Gastroesophageal sphincter (tissue), 3 donors: ENCODE data around the gene FAM72D.
"Not testable (repeated sequence)": the region's sequence is repeated elsewhere in the genome, so short reads cannot be mapped to it uniquely, and the experiment has no call there.

ENCODE experiments used
- EP300 ChIP-seq: sonication (generic); formaldehyde crosslinking; IDR thresholded peaks from one replicate; pipeline ENCODE4 v1.6.1; 2017; ENCODE audit warnings: antibody characterized with exemption, mild to moderate bottlenecking
- POLR2A ChIP-seq, 2 donors: fragments of 450-650 bp; IDR thresholded peaks; one replicate each; pipeline ENCODE4 v1.6.1; 2017; ENCODE audit warnings: antibody characterized with exemption in 2 of 2, mild to moderate bottlenecking in 2 of 2, moderate library complexity in 1 of 2
- TF ChIP-seq, protein P1 (sequence below), 4 experiments: fragments of 200-600 bp in 2 of 4; fragments of 450-650 bp in 2 of 4; sonication (generic) in 1 of 4; IDR thresholded peaks; one replicate each; pipeline ENCODE4 v1.5.1; 2017 to 2019; ENCODE audit warnings: antibody characterized with exemption in 4 of 4, mild to moderate bottlenecking in 2 of 4, moderate library complexity in 2 of 4

DNA sequence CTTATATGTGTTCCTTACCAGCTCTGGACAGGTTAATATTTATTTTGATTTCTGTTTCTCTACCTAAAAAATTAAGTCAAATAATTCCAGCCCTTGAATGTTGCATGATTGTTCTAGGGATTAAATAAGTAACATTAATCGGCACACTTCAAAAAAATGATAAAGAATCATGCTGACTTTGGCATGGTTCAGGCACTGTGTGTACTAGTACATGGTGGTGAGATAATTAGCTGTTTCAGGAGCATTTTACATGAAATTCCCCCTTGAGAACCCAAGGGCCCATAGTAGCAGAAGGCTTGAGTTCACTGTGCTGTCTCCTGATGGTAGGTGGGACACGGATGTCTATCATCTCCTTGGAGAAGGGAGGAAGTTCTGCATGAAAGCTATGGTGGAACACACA lies 44.8 kb downstream of the FAM72D start:
- TF ChIP-seq, protein P1, sequence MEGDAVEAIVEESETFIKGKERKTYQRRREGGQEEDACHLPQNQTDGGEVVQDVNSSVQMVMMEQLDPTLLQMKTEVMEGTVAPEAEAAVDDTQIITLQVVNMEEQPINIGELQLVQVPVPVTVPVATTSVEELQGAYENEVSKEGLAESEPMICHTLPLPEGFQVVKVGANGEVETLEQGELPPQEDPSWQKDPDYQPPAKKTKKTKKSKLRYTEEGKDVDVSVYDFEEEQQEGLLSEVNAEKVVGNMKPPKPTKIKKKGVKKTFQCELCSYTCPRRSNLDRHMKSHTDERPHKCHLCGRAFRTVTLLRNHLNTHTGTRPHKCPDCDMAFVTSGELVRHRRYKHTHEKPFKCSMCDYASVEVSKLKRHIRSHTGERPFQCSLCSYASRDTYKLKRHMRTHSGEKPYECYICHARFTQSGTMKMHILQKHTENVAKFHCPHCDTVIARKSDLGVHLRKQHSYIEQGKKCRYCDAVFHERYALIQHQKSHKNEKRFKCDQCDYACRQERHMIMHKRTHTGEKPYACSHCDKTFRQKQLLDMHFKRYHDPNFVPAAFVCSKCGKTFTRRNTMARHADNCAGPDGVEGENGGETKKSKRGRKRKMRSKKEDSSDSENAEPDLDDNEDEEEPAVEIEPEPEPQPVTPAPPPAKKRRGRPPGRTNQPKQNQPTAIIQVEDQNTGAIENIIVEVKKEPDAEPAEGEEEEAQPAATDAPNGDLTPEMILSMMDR (IDR thresholded peaks at IDR 0.05): not testable (repeated sequence)
- not testable (repeated sequence) for TF ChIP-seq EP300; POLR2A (IDR thresholded peaks at IDR 0.05)
